NCI-H2171 (cell line): ENCODE data around the gene RIN3.
"Not testable (repeated sequence)": the region's sequence is repeated elsewhere in the genome, so short reads cannot be mapped to it uniquely, and the experiment has no call there.

Source experiments
- DNase-seq: peaks from one replicate; lab custom pipeline; 2025; lab: John Stamatoyannopoulos, UW

Gene RIN3

DNA sequence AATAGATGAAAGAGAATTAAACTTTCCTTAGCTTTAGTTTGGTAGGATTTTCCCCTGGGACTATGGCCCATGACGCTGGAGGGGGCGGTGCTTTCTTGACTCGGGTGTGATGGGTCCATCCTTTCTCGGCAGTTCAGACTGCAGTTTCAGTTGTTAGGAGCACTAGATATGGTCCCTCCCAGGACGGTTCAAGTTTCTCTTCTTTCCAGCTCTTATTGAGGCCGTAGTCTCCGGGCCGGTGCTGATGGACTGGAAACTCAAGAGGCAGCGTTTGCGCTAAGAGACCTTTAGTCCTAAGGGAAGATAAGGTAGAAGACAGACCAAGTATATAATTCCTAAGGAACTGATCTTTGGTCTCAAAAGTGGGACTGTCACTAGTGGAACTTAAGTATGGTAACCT lies 111.2 kb downstream of the RIN3 start:
- no peak for DNase-seq

- no peak for DNase-seq
These were observed 111.6 kb downstream of the RIN3 start for GRCh38 chr14:92625213-92625612.

GRCh38 chr14:92626041-92626440 lies 112.5 kb downstream of the RIN3 start:
- DNase-seq = no peak

GRCh38 chr14:92627707-92628215 lies 114.2 kb downstream of the RIN3 start:
- DNase-seq = no peak

GRCh38 chr14:92628636-92629035 lies 115.1 kb downstream of the RIN3 start:
- DNase-seq = no peak

DNA sequence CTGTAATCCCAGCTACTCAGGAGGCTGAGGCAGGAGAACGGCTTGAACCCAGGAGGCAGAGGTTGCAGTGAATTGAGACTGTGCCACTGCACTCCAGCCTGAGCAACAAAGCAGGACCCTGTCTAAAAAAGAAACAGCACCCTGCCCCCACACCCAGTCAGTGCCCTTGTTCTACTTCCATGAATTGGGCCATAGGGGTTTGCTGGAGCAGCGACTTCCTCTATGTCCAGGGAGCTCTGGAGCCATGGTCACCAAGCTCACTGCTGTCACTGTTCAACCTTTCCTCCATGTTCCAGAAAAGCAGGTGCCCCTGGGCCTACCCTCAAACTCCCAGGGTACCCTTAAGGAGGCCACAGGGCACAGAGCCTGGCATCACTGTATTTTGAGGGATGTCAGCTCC lies 116.8 kb downstream of the RIN3 start:
- no peak for DNase-seq

GRCh38 chr14:92631098-92631497 lies 117.5 kb downstream of the RIN3 start:
- DNase-seq = no peak

DNA sequence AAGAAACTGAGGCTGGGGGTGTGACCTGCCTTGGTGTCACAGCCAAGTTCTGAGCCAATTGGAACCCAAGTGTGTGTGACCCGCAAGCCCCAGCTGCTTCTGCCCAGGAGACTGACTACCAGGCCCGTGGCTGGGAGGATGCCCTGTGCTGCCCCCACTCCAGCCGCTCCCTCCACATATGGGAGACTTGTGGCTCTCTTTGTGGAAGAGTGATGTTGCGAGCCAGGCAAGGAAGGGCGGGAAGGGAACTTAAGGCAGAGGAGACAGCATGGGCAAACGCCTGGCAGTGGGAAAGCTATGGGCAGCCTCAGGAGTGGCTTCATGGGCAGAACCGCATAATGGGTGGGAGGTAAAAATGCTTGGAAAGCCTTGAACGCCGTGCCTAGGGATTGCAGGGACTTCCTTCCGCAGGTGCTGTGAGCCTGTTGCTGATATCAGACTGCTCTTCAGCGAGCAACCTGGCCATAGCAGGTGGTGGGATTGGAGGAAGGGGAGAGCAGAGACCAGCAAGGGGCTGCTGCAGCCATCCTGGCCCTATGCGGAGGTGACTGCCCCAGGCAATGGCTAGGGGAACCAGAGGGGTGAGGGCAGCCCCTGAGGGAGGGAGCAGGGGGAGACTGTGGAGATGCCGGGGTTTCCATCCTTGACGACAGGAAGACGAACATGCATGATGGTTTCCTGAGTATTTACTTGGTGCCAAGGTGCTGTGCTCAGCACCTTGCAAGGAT lies 119.1 kb downstream of the RIN3 start:
- no peak for DNase-seq

GRCh38 chr14:92633274-92633616 lies 119.7 kb downstream of the RIN3 start:
- no peak for DNase-seq

- no peak for DNase-seq
These were observed 120.1 kb downstream of the RIN3 start for GRCh38 chr14:92633724-92634123.

DNA sequence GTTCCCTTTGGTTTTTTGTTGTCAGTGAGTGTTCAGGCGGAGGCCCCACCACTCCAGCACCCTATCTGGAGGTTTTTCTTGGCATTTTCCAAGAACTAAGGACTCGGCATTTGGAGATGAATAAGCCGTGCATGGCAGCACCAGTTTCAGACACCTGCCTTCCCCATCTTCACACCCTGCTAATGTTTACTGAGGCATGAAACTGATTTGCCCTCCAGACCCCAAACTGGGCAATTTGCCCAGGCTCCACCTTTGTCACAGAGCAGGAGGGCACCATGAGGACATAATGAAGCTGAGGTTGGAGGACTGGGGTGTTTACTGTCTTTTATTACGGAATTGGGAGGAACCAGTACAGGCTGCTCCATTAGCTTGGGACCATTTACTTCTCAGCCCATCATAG lies 121.5 kb downstream of the RIN3 start:
- DNase-seq = peak; percentile 60

DNA sequence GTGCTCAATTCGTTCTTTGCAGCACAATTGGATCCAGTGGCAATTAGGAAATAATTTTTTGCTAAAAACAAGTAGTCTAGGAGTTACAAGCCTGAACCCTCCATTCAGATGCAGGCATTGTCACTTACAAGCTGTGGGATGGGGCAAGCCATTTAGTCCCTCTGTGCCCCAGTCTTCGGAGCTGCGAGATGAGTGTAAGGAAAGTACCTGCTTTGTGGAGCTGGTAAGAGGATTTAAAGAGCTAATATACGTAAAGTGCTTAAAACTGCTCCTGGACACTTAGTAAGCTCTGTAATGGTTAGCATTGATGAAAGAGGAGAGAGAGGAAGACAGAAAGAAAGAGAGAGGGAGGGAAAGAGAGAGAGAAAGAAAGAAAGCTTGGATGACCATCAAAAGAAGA lies 122.3 kb downstream of the RIN3 start:
- no peak for DNase-seq

DNA sequence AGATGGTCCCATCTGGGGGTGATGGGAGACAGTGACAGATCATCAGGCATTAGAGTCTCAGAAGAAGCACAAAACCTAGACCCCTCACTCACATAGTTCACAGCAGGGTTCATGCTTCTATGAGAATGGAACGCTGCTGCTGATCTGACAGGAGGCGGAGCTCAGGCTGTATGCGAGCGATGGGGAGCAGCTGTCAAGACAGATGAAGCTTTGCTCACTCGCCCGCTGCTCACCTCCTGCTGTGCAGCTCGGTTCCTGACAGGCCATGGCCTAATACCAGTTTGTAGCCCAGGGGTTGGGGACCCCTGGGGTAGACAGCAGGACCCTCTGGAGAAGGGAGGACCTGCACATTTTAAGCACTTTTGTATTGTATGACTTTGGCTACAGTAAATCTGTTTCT lies 123.6 kb downstream of the RIN3 start:
- peak; percentile 88 for DNase-seq

DNA sequence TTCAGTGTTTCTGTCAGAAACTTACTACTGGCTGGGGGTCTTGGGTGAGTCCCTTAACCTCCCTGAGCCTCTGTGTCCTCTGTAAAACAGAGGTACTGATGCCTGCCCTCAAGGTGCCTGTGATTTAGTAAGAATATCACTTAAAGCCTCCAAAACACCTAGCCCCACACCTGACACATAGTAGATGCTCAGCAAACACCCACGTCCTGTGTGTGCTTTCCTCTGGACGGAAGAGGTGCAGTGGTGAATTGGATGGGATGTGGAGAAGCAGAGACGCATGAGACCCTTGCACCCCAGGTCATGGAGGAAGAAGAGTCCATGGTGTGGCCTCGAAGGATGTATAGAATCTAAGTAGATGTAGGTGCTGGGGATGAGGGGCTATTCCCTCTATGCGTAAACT lies 124.3 kb downstream of the RIN3 start:
- no peak for DNase-seq

- DNase-seq = no peak
These were observed 124.7 kb downstream of the RIN3 start for GRCh38 chr14:92638266-92638665.

- DNase-seq = no peak
These were observed 125.3 kb downstream of the RIN3 start for GRCh38 chr14:92638904-92639303.

DNA sequence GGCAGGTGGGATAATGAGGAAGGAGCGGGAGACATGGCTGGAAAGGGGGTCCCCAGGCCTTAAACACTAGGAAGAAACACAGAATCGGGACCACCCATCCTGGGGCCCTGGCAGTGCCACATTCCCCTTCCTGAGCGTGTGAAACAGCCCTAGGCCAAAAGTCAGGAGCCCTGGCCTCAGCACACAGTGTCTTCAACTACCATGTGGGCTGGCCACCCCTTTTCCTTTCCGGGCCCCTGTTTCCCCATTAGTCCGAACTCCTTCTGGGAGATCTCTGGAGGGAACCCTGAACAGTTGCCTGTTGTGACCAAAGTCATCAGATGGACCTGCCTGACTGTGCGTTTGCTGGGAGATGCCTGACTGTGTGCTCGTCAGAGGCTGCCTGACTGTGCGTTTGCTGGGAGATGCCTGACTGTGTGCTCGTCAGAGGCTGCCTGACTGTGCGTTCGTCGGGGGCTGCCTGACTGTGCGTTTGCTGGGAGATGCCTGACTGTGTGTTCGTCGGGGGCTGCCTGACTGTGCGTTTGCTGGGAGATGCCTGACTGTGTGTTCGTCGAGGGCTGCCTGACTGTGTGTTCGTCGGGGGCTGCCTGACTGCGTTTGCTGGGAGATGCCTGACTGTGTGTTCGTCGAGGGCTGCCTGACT lies 126.0 kb downstream of the RIN3 start:
- not testable (repeated sequence) for DNase-seq

DNA sequence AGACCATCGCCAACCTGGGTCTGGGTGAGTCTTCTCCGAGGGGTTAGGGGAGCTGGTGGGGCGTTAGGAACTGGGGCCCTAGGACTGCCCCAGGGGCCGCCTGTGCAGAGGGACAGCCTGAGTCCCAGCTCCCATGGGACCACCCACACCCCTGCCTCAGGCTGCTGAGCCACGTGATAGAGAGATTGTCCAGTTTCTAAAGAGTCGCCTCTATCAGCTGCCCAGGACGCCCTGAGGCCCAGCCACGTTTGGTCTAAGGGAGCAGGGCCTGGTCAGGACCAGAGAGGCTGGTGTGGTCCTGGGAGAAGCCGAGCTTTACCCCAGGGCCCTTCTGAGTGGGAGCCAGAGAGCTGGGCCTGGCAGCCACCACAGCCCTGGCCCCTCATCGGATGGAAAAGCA lies 127.7 kb downstream of the RIN3 start:
- DNase-seq = no peak

DNA sequence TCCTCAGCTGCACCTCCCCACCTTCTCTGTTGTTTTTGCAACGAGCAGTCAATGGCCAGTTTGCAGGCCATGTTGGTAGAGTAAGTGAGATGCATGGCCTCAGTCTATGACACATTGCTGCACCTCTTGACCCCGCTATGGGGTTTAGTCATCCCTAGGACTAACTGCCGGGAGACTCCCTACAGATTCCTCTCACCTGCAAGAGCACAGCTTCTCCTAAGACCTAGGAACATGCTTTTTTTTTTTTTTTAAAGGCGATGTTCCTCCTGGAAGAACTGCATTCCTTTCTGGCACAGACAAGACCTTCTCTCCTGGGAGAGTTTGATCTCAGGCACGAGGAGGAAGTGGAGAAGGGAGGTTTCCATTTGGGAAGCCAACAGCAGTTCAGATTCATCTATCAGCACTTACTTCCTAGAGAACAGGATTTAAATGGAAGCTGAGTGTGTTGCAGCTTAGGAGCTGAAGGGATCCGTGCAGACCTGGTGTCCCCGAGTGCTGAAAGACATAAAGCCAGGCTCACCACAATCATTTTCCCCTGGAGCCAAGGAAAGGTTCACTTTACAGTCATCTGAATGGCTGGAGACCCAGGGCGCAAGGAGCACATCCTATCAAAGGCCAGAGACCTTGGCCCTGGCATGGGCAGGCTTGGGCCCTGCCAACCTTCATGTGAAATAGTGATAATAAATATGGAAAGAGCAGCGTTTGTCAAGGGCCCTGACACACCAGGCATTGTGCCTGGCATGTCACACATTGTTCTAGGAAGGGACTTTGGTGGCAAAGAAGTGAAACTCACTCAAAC lies 130.8 kb downstream of the RIN3 start:
- DNase-seq = no peak

DNA sequence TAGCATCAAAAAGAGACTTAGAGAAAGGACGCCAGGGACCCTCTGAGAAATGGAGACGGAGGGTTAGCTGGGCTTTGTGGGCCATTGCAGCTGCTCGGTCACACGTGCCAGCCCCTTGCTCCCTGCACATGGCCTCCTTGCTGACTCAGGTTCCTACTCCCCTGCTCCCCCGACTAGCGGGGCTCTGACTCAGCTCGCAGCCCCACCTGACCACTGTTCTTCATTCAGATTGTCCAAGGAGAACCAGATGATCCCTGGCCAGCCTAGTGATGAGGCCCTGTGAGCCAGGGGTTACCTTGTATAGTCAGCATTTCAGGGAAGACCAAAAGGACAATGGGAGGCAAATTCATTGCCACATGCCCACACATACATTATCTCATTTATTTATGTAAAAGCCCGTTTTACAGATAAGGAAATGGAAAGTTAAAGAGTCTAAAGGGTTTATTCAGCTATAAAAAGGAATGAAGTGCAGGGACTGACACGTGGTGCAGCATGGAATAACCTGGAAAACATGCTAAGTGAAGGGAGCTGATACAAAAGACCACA lies 131.5 kb downstream of the RIN3 start:
- DNase-seq = no peak

DNA sequence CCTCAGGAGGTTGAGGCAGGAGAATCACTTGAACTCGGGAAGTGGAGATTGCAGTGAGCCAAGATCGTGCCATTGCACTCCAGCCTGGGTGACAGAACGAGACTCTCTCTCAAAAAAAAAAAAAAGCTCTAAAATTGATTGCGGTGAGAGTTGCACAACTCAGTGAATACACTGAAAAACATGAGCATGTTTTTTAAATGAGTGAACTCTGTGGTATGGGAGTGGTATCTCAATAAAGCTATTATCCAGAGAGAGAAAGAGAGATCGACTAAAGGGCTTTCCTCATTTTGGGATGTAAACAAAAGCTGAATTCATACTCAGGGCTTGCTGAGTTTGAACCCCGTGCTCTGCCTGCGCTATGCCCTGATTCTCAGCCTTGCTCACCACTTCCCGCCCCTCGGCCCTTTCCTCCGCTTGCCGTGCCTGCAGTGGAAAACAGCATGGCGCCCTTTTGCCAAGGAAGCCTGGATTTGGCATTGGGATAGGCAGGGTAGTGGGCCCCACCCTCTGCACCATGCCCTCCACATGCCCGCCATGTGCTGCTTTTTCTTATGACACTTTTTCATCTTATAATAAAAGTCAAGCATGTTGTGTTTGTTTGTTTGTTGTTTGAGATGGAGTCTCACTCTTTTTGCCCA lies 132.4 kb downstream of the RIN3 start:
- no peak for DNase-seq
